CD4-positive, alpha-beta T cell treated with Interferon gamma for 1 hour (primary cell): ENCODE data around the gene POLR1D.
A peak's percentile ranks its signal among the peaks of the same experiment; 100 is the strongest.

Experiments
- DNase-seq: peaks from one replicate; pipeline ENCODE4 v3.0.0-alpha.2; 2020

POLR1D gene, protein sequence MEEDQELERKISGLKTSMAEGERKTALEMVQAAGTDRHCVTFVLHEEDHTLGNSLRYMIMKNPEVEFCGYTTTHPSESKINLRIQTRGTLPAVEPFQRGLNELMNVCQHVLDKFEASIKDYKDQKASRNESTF

DNA sequence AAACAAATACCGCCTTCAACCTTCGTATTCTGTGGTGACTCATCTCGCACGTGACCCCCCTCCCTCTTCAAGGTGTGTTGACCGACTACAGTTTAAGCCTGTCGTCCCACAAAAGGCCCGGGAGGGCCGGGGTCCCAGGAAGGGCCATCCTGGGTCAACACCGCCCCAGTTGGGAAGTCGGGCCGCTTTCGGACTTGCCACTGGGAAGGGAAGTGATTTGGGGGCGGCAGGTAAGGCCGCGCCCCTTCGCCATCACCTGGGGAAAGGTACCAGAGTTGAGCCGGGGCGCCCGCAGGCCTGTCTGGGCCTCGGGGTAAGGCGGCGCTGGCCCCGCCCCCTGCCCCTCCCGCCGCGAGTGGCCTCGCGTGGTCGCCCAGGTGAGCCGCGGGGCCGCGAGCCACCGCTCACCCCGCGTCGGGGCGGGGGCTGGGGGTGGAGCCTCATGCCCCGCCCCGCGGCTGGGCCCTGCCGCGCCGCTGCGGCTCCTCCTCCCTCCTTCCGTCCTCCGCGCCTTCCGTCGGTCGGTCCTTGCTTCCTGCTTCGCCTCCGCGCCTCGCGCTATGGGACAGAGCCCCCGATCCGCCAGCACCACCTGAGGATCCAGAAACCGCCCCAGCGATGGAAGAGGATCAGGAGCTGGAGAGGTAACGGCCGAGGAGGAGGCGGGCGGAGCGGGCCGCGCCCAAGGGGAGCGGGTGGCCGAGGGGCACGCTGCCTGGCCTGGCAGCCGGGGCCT lies at the start of gene POLR1D:
Gene POLR1D (plus strand): TSS at position 527 of the 736 bp plus-strand sequence. CDS start 92 bp downstream, at position 619.
- peak; percentile 88 for DNase-seq

DNA sequence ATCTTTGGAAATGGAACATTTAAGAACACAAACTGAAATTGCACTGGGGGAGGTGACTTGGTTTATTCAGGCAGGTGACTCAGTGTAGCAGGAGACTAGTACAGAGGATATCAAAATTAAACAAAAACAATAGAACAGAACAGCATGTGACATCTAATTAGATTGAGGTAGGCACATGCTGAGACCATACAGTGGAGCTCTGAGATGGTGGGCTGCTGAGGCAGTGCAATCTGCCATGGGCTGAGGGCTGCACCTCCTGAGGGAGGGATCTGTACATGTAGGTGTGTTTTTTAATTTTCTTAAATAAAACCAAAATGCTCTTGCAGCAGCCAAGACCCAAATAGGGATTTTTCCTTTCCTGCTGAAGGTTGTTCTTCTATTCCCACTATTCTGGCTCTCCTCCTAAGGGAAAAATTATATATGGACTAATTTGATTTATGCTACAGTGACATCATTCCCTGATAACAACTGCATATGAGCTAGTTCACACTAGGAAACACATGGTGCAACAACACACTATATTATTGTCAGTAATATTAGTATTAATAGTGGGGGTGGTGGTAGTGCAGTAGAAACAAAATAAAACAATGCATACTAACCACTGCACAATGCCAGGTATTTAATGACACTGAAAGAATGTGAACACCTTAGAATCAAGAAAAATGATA lies 49.3 kb upstream of the POLR1D start:
- no peak for DNase-seq

GRCh38 chr13:27573265-27573664 lies 48.4 kb upstream of the POLR1D start:
- no peak for DNase-seq

GRCh38 chr13:27574661-27575060 lies 47.0 kb upstream of the POLR1D start:
- DNase-seq = no peak

DNA sequence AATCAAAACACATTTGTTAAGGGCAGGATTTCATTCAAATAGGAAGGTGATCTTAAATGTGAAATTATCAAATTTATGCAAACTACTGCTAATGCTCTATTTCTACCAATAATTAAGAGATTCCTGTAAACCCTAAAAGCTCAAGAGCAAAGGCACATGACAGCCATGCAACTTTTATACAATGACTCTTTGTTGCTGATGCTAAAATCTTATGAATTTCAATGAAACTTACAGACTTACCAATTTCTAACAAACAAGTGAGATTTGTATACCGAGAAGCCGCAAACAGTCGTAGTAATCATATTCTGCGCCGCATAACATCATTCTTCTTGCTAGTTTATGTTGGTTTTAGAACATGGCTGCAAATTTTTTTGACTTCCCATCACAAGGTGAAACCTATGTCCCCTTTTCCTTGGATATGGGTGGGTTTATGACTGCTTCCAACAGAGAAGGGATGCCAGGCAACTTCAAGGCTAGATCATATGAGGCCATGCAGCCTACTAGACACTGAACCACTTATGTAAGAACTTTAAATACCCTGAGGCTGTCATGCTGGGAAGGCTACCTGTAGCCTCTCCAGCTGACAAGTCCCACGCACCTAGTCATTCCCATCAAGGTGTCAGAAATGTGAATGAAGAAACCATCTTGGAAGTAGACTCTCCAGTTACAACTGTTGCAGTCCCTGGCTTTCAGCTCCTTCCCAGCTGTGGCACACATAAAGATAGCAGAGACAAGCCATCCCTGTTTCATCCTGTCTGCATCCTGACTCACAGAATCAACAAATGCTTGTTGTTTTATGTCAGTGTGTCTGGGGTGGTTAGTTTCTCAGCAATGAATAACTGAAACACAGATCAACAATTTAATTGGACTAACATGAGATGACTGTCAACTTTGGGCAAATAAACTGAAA lies 43.3 kb upstream of the POLR1D start:
- no peak for DNase-seq

DNA sequence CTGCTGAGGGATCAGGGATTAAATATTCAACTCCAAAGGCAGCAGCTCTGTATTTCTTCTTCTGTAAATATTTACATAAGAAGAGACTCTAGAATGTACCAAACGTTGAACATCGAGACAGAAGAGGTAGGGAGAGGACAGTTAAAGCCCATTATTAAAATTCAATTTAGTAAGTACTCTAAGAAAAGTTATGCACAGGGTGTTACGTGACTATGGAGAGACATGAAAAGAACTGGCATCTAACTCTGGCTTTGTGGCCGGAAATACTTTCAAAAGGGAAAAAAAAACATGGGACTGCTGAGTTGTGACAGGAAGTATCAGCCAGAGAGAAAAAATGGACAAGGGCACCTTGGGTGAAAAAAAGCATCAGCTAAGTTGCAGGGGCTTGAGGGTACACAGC lies 38.0 kb upstream of the POLR1D start:
- no peak for DNase-seq

- DNase-seq = no peak
Measured at GRCh38 chr13:27587095-27587746, 34.5 kb upstream of the POLR1D start.

- no peak for DNase-seq
Measured at GRCh38 chr13:27588405-27588804, 33.3 kb upstream of the POLR1D start.

GRCh38 chr13:27592865-27593264 lies 28.8 kb upstream of the POLR1D start:
- no peak for DNase-seq

- DNase-seq = no peak
Measured at GRCh38 chr13:27593267-27593666, 28.4 kb upstream of the POLR1D start.

- no peak for DNase-seq
Measured at GRCh38 chr13:27595055-27595811, 26.5 kb upstream of the POLR1D start.

- DNase-seq = no peak
Measured at GRCh38 chr13:27599096-27599495, 22.6 kb upstream of the POLR1D start.

- DNase-seq = no peak
Measured at GRCh38 chr13:27599845-27600553, 21.7 kb upstream of the POLR1D start.

GRCh38 chr13:27600711-27601110 lies 21.0 kb upstream of the POLR1D start:
- DNase-seq = no peak

DNA sequence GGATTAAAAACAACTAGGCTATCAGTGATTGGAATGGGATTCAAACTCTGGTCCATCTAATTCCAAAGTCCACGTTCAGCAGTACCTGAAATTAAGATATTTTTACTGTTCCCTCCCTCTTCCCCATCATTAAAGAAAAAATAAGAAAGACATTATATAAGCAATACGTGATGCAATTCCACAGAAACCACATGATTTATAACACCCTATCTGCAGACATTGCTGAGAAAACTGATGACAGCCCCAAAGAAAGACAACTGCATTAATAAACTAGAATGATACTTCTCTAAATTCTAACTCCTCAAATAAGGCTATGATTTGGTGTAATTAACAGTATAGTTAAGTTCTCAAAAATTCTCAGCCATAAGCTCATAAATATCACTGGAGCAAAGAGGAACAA lies 20.5 kb upstream of the POLR1D start:
- no peak for DNase-seq

DNA sequence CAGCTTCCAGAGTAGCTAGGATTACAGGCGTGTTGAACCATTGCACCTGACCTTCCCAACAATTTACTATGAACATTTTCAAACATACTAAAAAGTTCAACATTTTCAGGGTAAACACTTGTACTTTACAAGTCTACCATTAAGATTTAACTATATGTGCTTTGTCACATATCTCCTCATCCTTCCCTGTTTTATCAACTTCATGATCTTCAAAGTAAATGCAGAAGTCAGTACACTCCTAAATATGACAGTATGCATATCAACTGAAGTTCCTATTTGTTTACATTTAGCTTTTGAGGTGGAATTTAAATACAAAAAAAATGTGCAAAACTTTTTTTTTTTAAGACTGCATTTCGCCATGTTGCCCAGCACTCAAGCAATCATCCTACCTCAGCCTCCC lies 19.9 kb upstream of the POLR1D start:
- DNase-seq = no peak

DNA sequence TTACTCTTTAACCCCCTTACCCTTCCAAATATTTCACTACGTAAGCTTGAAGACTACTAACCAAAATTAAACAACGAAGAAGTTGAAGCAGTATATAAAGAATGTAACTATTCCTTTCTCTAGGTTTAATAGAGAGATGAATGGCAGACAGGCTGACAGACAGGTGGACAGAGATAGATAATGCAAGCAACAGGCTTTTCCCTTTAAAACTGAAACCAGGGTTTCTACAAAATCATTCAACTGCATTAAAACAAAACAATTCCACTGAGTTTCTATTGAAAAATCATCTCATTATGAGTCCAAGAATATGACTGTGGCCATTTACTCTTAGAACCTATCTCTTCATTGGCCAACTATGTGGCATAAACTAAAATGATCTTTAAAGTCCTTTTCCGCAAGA lies 16.6 kb upstream of the POLR1D start:
- DNase-seq = no peak

- DNase-seq = no peak
Measured at GRCh38 chr13:27605610-27606200, 16.0 kb upstream of the POLR1D start.

DNA sequence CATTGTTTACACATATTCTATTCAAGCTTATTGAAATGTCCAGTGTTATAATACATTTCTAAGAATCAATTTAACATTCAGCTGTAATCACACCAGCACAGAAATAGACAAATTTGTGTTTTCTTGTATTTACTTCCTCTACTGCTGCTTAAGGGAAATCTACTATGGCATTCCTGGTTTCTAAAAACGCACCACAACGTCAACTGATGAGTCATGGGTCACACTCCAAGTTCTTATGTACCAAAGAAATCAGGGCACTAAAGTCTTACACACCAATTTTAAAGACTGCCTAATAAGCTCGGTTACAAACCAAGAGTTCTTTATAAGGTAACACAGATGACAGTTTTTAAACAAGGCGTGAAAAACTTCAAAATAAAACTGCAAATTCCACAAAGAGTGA lies 14.6 kb upstream of the POLR1D start:
- no peak for DNase-seq

GRCh38 chr13:27613628-27614027 lies 8.1 kb upstream of the POLR1D start:
- no peak for DNase-seq

- no peak for DNase-seq
Measured at GRCh38 chr13:27617881-27618321, 3.8 kb upstream of the POLR1D start.
